Body of pancreas (tissue), 4 donors: ENCODE data around the gene CIROP. TPM values are rescaled to one million over a fixed set of nuclear protein-coding genes. Genes with fewer than 3 reads are reported as not detected.

Source experiments
- ATAC-seq: fragments of 150-250 bp; one replicate; pipeline ENCODE4 v1.9.1; 2016
- DNase-seq, 4 donors: peaks; one replicate each; pipeline ENCODE4 v3.0.0-alpha.2; 2019
- H3K27ac ChIP-seq, 4 donors: fragments of 200-600 bp; sonication (generic); 1 replicate in 3 of 4; 2 replicates in 1 of 4; pipeline versions ENCODE4 v1.5.1 to v1.6.1; 2016 to 2019; ENCODE audit warnings: mild to moderate bottlenecking in 1 of 4, mixed read lengths in 1 of 4, moderate library complexity in 1 of 4
- H3K27me3 ChIP-seq, 2 donors: fragments of 200-600 bp; sonication (generic); one replicate each; pipeline ENCODE4 v1.6.0; 2016; ENCODE audit warnings: mild to moderate bottlenecking in 1 of 2
- H3K36me3 ChIP-seq, 2 donors: fragments of 200-600 bp; sonication (generic); replicated peaks in 1 of 2; 2 replicates each; pipeline ENCODE4 v1.5.1; 2016; ENCODE audit warnings: low read depth in 2 of 2; ENCODE audit not compliant: insufficient read depth in 1 of 2
- H3K4me1 ChIP-seq: fragments of 200-600 bp; sonication (generic); one replicate; pipeline ENCODE4 v1.6.0; 2016
- H3K4me3 ChIP-seq, 2 donors: fragments of 200-600 bp; sonication (generic); 1 replicate in 1 of 2; 2 replicates in 1 of 2; pipeline ENCODE4 v1.5.1; 2016 to 2019
- H3K9me3 ChIP-seq, 3 donors: fragments of 200-600 bp; sonication (generic); 1 replicate in 2 of 3; 2 replicates in 1 of 3; pipeline ENCODE4 v1.5.1; 2016
- CTCF ChIP-seq, 7 experiments: fragments of 450-650 bp in 4 of 7; fragments of 200-600 bp in 3 of 7; sonication (generic) in 3 of 7; IDR thresholded peaks; one replicate each; pipeline ENCODE4 v1.5.1; 2016 to 2019; ENCODE audit warnings: antibody characterized with exemption in 7 of 7
- POLR2A ChIP-seq, 3 donors: fragments of 450-650 bp; IDR thresholded peaks; one replicate each; pipeline ENCODE4 v1.6.1; 2016; ENCODE audit warnings: antibody characterized with exemption in 3 of 3, mild to moderate bottlenecking in 2 of 3
- WGBS, 2 donors: methylation state at CpG; one replicate each; pipeline ENCODE4 v1.1.5; 2017; 5-methylcytosine and 5-hydroxymethylcytosine counted together
- intact Hi-C: fragments of 100-400 bp; cut with DNase I; formaldehyde crosslinking; loops from one replicate; pipeline ENCODE4 v1.15.1; 2023
- total RNA-seq, 2 donors: library from RNA; depleted of rRNA; stranded (reverse); fragments of >200 nt; gene quantifications; one replicate each; pipeline ENCODE4 v1.1.0, GENCODE V29; 2016

Gene CIROP
- total RNA-seq, 2 donors from 2014 or later, result not detected

GRCh38 chr14:23077962-23078361, 26.8 kb downstream of the CIROP start:
- Histone ChIP-seq H3K36me3 (peaks cover 11 to 52% of the 10 kb centered on the region in 2 donors), H3K9me3 (no peaks in the 10 kb centered on the region), H3K4me3 (no peak overlapping the region), H3K4me1 (no peaks in the 10 kb centered on the region), H3K27ac (no peak overlapping the region), H3K27me3 (no peaks in the 10 kb centered on the region)
- no peak for DNase-seq
- intact Hi-C loops, result no loop called here
- no peak for TF ChIP-seq CTCF (IDR thresholded peaks at IDR 0.05)
- TF ChIP-seq POLR2A (IDR thresholded peaks at IDR 0.05), result no peak
- 77 to 85% methylated on average over 5 of the region's 5 CpGs for WGBS, 2 donors
- ATAC-seq, result no peak

DNA sequence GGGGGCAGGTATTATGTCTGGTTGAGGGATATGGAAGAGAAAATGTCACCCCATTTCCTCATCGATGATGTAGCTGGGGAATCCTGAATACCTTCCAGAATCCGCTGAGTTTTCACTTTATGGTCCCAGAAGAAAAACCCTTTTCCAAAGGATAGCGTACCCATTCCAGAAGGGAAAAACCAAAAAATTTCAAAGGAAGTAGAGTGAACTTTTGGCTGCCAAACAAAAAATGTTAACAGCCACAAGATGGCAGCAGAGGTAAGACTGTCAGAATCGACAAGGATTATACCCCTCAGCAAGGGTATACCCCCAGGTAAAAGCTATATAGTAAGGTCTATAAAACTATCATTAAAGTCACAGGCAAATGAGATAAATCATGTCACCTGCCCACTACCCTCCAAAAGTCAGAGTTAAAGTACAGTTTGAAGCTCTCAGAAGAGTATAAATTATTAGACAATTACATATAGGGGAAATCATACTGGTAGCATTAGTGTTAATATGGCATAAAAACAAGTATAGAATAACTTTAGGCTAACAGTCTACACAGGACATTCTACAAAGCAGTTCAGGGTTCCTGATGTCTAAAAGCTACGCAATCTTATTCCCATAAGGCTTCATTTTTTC, 27.9 kb downstream of the CIROP start:
- no peaks in the 10 kb centered on the region for H3K9me3 ChIP-seq
- TF ChIP-seq POLR2A (IDR thresholded peaks at IDR 0.05) (no peak), CTCF (IDR thresholded peaks at IDR 0.05) (peak in 6 of 7 experiments; percentile 40 to 54 (median 52))
- intact Hi-C loops, result no loop called here
- peak; percentile 24 for ATAC-seq
- no peaks in the 10 kb centered on the region for H3K27me3 ChIP-seq
- DNase-seq, result peak in 1 of 4 donors; percentile 35
- H3K36me3 ChIP-seq, result peaks cover 11 to 54% of the 10 kb centered on the region in 2 donors
- H3K27ac ChIP-seq, result no peak overlapping the region
- WGBS, 2 donors, result 60 to 64% methylated on average over 5 of the region's 5 CpGs
- H3K4me1 ChIP-seq, result peaks cover 9% of the 10 kb centered on the region
- no peak overlapping the region for H3K4me3 ChIP-seq

- DNase-seq (no peak), ATAC-seq (no peak)
- Histone ChIP-seq H3K4me1 (peaks cover 22% of the 10 kb centered on the region), H3K36me3 (peaks cover 11 to 39% of the 10 kb centered on the region in 2 donors), H3K9me3 (no peaks in the 10 kb centered on the region), H3K27me3 (no peaks in the 10 kb centered on the region), H3K4me3 (no peak overlapping the region), H3K27ac (no peak overlapping the region)
- 87% methylated on average over 1 of the region's 1 CpG for WGBS, 2 donors
- intact Hi-C loops, result no loop called here
- TF ChIP-seq CTCF (IDR thresholded peaks at IDR 0.05), result no peak
- no peak for TF ChIP-seq POLR2A (IDR thresholded peaks at IDR 0.05)
These were observed 29.9 kb downstream of the CIROP start for GRCh38 chr14:23074906-23075305.

DNA sequence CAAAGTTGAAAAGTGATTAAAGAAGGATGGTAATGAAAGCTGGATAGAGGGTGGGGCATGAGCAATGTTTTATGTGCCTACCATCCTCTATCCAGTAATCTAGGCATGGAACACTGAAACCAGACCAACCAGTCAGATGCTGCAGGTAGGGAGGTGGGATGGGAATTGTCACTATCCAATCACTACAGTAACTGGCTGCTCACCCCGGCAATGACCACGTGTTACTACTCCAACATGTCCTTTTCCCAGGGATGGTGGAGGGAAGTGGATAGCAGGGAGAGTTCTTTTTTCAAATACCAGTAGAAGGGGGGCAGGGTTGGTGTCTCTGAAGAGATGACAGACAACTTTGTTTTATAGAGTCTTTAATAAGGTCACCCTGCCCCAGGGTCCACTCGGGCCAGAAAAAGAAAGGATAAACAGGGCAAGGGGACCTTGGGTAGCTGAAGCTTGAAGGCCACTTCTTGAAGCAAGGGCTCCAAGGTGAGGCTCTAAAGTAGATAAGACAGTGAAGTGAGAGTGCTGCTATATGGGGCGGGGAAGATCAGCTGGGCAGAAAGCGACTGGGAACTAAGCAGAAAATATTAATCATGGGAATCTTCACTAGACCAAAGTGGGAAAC, 32.8 kb downstream of the CIROP start:
- intact Hi-C loops, result no loop called here
- no peaks in the 10 kb centered on the region for H3K27me3 ChIP-seq
- no peak for TF ChIP-seq POLR2A (IDR thresholded peaks at IDR 0.05)
- TF ChIP-seq CTCF (IDR thresholded peaks at IDR 0.05), result no peak
- H3K9me3 ChIP-seq, result no peaks in the 10 kb centered on the region
- DNase-seq (no peak), ATAC-seq (no peak)
- peaks cover 0 to 29% of the 10 kb centered on the region in 2 donors for H3K36me3 ChIP-seq
- WGBS, 2 donors, result 26 to 33% methylated on average over 5 of the region's 5 CpGs
- H3K27ac ChIP-seq, result peak overlapping the region; percentile 41 to 86 (median 72)
- no peak overlapping the region for H3K4me3 ChIP-seq
- peaks cover 28% of the 10 kb centered on the region for H3K4me1 ChIP-seq
